GM06990 (cell line): ENCODE results near the gene TAF3.

ENCODE experiments used
- DNase-seq: peaks from one replicate; pipeline ENCODE4 v3.0.0-alpha.2; 2011; ENCODE audit not compliant: insufficient read length; ENCODE audit errors: extremely low read depth
- H3K27me3 ChIP-seq: replicated peaks from 2 replicates; pipeline ENCODE4 v1.6.0; 2011; ENCODE audit warnings: low read length; ENCODE audit not compliant: control insufficient read depth, insufficient read depth
- H3K36me3 ChIP-seq: 2 replicates; pipeline ENCODE4 v1.5.1; 2011; ENCODE audit warnings: low read length; ENCODE audit not compliant: control insufficient read depth, insufficient read depth
- H3K4me3 ChIP-seq: replicated peaks from 2 replicates; pipeline ENCODE4 v1.5.1; 2011; ENCODE audit warnings: low read depth, mild to moderate bottlenecking, control low read depth, low read length
- CTCF ChIP-seq: IDR thresholded peaks from 2 replicates; pipeline ENCODE4 v1.5.1; 2011; ENCODE audit warnings: low read length, control low read depth, mild to moderate bottlenecking, inconsistent platforms; ENCODE audit not compliant: insufficient read depth, poor library complexity, severe bottlenecking

The TAF3 gene

GRCh38 chr10:8057636-8058273 lies 239.4 kb downstream of the TAF3 start:
- Histone ChIP-seq H3K4me3 (peak overlapping the region; percentile 76; the same call in 1 of the 2 replicates), H3K27me3 (no peaks in the 10 kb centered on the region), H3K36me3 (peaks cover 6% of the 10 kb centered on the region)
- TF ChIP-seq CTCF, result no peak
- DNase-seq, result no peak

- H3K27me3 ChIP-seq, result no peaks in the 10 kb centered on the region
- peaks cover 6% of the 10 kb centered on the region for H3K36me3 ChIP-seq
- DNase-seq, result no peak
- TF ChIP-seq CTCF, result no peak
- H3K4me3 ChIP-seq, result no peak overlapping the region
These were observed 240.2 kb downstream of the TAF3 start for GRCh38 chr10:8058274-8059111.

- DNase-seq, result no peak
These were observed 241.1 kb downstream of the TAF3 start for GRCh38 chr10:8059191-8059936.

GRCh38 chr10:8060010-8060703 lies 241.9 kb downstream of the TAF3 start:
- peak overlapping the region; percentile 25 for H3K4me3 ChIP-seq
- peaks cover 11% of the 10 kb centered on the region for H3K36me3 ChIP-seq
- peak; percentile 62 for DNase-seq
- no peaks in the 10 kb centered on the region for H3K27me3 ChIP-seq
- no peak for TF ChIP-seq CTCF

More at GRCh38 chr10:8059191-8059936, 241.1 kb downstream of the TAF3 start:
- no peak overlapping the region for H3K4me3 ChIP-seq
- H3K36me3 ChIP-seq, result peaks cover 9% of the 10 kb centered on the region
- no peaks in the 10 kb centered on the region for H3K27me3 ChIP-seq
- TF ChIP-seq CTCF, result no peak

GRCh38 chr10:8060704-8061121 lies 242.4 kb downstream of the TAF3 start:
- TF ChIP-seq CTCF, result no peak
- DNase-seq, result peak; percentile 41
- H3K36me3 ChIP-seq, result peaks cover 11% of the 10 kb centered on the region
- H3K27me3 ChIP-seq, result no peaks in the 10 kb centered on the region
- peak overlapping the region; percentile 25 for H3K4me3 ChIP-seq
